DND-41 (cell line): ENCODE results near the gene METTL13.

ENCODE experiments used
- CTCF ChIP-seq: IDR thresholded peaks from 2 replicates; pipeline ENCODE4 v1.5.1; 2012; ENCODE audit warnings: borderline replicate concordance, low read length, moderate library complexity, mild to moderate bottlenecking; ENCODE audit not compliant: poor library complexity, severe bottlenecking; ENCODE audit errors: extremely low read depth
- EZH2 ChIP-seq: IDR thresholded peaks from 3 replicates; pipeline ENCODE4 v1.6.1; 2012; ENCODE audit warnings: borderline replicate concordance, low read depth, mild to moderate bottlenecking, moderate library complexity, low read length, inconsistent platforms; ENCODE audit not compliant: severe bottlenecking

DNA sequence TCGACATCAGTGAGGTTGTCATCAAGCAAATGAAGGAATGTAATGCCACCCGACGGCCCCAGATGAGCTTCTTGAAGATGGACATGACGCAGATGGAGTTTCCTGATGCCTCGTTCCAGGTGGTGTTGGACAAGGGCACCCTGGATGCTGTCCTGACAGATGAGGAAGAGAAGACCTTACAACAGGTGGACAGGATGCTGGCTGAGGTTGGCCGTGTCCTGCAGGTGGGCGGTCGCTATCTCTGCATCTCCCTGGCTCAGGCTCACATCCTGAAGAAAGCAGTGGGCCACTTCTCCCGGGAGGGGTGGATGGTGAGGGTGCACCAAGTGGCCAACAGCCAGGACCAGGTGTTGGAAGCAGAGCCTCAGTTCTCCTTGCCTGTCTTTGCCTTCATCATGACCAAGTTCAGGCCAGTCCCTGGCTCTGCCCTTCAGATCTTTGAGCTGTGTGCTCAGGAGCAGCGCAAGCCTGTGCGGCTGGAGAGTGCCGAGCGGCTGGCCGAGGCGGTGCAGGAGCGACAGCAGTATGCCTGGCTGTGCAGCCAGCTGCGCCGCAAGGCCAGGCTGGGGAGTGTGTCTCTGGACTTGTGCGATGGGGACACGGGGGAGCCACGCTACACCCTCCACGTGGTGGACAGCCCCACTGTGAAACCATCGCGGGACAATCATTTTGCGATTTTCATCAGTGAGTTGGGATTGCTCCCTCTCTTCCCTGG is 2.5 kb downstream of the METTL13 start:
- no peak for TF ChIP-seq CTCF
- TF ChIP-seq EZH2: no peak
